NCI-H524 treated with DMSO at 0.1 percent for 48 hours (cell line): ENCODE data around the gene PEAR1.
"Not testable (repeated sequence)": the region's sequence is repeated elsewhere in the genome, so short reads cannot be mapped to it uniquely, and the experiment has no call there.

Experiments used
- DNase-seq: peaks from one replicate; lab custom pipeline; 2025; lab: John Stamatoyannopoulos, UW

PEAR1 gene

DNA sequence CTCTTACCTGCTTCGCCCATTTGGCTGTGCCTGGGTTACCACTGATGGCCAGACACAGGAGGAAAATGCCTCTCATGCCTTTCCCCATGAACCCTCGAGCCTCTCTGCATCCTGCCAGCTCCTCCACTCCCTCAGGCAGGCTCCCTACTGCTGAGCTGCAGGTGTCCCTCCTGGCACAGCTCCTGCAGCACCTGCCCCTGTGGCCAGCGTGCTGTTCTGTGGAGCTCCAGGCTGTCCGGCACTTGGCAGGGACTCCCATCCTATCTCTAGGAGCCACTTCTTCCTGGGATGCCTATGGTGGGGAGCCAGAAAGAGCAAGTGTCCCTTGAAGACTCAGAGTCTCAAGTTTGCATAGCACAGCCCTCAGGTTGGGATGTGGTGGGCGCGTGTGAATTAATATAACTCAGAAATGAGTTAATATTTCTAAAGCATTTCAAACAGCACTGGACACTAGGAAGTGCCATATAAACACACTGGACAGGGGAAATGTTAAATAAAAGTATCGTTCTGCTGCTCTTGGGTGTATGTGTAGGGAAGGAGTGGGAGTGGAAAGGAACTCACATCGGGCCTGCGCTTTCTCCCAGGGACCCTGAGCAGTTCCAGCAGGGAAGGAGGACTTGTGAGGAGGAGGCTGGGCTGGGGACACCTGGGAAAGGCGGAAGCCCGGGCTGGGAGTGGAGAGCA lies 29.6 kb downstream of the PEAR1 start:
- no peak for DNase-seq

DNA sequence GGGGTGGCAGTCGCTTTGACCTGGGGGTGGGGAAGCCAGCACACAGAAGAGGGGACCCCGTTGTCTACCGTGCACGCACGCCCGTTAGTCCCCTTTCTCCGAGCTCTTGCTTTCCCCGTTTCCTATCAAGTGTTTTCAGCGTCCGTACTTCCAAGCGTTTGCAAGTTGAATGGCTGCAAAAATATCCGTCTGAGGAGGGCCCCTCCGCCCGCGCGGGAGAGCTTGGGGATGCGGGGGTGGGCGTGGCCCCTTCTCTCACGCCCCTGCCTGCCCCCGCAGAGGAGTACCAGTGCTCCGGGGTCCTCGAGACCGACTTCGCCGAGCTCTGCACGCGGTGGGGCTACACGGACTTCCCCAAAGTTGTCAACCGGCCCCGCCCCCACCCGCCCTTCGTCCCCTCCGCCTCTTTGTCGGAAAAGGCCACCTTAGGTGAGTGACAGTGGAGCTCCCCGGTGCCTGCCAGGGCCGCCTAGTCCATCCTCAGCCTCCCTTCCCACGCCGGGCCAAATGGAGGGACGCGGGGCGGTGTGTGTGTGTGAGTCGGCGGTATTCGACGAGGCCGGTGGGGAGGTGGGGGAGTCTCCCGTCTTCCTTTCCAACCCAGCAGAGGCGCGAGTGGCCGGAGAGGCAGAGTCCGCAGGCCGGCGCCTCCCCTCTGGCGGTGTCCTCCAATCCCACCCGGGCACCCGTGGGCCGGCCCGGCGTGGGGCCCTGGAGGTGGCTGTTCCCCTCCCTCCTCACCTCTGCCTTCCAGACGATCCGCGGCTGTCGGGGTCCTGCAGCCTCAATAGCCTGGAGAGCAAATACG lies 30.4 kb downstream of the PEAR1 start:
- no peak for DNase-seq

DNA sequence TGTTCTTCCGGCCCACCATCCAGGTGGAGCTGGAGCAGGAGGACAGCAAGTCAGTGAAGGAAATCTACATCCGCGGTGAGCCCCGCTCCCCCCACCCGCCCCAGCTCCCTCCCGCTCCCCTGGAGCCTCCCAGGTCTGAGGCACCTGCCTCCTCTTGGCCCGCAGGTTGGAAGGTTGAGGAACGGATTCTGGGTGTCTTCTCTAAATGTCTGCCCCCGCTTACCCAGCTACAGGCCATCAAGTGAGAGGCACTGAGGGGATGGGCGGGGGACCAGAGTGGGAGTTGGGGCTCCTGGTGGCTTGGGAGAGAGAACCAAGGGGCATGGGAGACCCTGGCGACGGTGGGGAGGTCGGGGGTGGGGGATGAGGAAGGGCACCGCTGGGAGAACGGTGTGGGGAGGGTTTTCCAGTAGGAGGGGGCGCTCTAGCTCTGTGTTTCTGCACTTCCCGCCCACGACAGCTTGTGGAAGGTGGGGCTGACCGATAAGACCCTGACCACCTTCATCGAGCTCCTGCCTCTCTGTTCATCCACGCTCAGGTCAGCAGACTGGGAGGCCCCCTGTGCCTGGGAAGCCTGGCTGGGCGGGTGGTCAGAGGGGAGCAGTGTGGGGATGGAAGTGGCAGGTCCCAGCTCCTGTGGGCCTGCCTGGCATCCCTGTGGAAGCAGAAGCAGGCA lies 31.1 kb downstream of the PEAR1 start:
- no peak for DNase-seq

DNA sequence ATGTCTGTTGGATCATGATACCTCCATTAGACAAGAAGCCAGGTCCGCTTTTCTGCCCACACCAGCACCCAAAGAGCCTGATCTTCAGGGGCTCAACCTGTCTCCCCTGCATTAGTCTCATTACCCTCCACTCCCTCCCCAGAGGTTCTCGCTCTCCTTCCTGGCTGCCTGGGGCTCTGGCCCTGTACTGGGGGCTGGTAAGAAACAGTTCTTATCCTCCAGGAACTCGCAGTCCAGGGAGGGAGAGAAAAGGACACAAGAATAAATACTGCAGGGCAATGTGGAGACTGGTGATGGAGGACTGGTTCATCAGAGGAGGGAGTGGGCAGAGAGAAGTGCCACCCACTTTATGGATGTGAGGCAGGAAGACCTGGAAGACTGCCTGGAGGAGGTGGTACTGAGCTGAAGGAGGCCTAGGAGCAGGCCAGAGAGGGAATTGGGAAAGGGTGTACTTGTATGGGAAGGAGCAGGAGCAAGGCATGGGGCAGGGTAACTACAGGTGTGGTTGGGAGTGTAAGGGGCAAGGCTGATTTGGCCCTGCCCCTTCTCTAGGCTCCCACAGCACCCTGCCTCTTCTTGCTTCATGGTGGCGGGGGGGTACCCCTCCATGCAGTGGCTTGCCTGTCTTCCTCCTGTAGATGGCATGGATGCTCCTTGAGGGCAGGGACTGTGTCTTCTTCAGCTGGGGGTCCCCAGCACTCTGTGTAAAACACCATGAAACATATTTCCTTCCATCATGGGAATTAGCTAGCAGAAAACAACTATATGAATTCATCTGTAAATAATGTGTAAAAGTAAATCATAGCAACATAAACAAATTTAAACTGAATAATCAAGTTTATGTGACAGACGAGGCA lies 31.9 kb downstream of the PEAR1 start:
- DNase-seq, result no peak

DNA sequence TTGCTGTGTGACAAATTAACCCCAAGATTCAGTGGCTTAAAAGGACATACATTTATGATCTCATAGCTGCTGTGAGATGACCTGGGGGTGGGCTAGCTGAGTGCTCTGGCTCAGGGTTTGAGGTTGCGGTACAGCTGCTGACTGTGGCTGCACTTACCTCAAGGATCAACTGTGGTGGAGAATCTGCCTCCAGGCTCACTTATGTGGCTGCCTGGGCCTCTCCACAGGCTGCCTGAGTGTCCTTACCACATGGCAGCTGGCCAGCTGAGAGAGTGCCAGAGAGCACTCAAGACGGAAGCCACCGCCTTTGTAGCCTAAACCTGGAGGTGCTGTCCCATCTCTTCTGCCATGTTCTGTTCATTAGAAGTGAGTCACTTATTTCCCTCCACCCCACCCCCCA lies 32.7 kb downstream of the PEAR1 start:
- DNase-seq, result peak; percentile 34

DNA sequence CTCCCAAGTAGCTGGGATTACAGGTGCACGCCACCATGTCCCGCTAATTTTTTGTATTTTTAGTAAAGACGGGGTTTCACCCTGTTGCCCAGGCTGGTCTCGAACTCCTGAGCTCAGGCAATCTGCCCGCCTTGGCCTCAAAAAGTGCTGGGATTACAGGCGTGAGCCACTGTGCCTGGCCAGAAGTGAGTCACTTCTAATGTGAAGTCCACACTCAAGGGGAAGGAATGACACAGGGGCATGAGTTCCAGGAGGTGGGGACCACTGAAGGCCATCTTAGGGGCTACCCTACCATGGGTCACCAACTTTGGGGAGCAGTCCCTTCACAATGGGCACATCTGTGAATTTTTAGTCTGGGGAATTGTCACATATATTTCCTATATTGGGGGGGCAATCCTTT lies 33.2 kb downstream of the PEAR1 start:
- DNase-seq, result not testable (repeated sequence)

DNA sequence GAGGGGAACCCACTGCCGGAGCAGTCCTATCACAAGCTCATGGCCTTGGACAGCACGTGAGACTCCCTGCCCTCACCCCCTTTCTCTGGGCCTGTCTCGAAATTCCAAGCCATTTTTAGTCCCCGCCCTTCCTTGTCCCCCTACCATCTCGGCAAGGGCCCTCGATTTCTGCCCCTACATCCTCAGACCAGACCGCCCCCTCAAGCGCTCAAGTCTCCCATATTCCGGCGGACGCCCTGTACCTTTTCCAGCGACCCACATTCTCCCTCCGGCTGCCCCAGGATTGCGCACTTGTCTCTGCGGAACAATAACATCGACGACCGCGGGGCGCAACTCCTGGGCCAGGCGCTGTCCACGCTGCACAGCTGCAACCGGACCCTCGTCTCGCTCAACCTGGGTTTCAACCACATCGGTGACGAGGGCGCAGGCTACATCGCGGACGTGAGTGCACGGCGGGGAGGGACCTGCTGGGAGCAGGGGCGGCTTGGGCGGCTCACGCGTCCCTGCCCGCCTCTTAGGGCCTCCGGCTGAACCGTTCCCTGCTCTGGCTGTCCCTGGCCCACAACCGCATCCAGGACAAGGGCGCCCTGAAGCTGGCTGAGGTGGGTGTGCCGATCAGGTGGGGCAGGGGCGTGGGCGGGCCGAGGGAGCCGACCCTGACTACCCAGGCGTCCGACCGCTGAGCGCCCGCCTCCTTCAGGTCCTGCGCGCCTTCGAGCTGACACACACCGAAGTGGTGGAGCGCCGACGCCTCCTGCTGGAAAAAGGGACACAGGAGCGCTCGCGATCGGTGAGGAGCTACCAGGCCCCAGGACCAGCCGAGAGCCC lies 33.9 kb downstream of the PEAR1 start:
- no peak for DNase-seq

DNA sequence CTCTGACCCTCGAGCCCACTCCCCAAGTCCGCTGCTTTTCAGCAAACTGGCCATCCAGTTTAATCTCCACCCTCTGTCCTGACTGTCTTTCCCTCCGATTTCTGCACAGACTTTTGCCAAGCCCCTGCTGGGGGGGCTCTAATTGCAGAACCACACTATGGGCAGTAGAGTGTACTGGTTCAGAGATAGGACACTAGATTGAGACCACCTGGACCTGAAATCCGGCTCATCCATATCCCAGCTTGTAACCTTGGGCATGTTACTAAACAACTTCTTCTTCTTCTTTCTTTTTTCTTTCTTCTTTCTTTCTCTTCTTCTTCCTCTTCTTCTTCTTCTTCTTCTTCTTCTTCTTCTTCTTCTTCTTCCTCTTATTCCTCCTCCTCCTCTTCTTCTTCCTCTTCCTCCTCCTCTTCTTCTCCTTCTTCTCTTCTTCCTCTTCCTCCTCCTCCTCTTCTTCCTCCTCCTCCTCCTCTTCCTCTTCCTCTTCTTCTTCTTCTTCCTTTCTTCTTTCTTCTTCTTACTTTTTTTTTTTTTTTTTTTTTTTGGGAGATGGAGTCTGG lies 34.6 kb downstream of the PEAR1 start:
- no peak for DNase-seq

DNA sequence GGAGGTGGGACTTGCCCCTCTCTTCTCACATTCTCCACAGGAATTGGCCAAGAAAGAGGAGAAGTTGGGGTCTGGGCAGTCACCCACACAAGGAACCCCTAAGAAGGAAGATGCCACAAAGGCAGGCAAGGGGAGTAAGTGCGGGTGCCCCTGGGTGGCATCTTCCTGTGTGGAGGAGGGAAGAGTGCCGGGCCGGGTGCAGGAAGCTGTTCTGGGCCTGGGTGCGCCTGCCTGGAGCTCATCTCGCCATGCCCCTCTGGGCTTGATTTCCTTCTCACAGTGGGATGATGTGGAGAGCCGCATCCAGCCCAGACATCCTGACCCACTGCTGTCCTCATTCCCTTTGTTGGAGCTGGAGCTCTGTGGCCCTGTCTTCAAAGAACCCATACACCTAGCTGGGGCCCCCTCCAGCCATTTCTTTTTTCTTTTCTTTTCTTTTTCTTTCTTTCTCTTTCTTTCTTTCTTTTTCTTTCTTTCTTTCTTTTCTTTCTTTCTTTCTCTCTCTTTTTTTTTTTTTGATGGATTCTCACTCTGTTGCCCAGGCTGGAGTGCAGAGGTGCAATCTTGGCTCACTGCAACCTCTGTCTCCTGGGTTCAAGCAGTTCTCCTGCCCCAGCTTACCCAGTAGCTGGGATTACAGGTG lies 36.2 kb downstream of the PEAR1 start:
- DNase-seq, result no peak

DNA sequence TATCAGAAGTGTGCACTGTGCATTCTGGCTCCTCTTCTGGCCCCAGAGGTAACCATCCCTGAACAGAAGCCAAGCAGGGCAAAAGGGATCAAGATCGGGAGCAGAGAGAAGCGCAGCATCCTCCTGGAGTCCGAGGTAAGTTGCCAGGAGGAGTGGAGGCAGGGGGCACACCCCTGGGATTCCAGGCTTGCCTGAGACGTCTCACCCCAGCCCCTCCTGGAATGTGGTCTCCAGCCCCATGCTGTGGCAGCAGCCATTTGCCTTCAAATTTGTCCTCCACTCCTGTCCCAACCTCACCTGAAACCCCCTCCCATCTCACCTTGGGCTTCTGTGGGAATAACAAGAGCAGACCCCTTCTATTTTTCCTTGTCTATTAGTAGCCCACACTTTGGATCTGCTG lies 37.0 kb downstream of the PEAR1 start:
- DNase-seq, result no peak

DNA sequence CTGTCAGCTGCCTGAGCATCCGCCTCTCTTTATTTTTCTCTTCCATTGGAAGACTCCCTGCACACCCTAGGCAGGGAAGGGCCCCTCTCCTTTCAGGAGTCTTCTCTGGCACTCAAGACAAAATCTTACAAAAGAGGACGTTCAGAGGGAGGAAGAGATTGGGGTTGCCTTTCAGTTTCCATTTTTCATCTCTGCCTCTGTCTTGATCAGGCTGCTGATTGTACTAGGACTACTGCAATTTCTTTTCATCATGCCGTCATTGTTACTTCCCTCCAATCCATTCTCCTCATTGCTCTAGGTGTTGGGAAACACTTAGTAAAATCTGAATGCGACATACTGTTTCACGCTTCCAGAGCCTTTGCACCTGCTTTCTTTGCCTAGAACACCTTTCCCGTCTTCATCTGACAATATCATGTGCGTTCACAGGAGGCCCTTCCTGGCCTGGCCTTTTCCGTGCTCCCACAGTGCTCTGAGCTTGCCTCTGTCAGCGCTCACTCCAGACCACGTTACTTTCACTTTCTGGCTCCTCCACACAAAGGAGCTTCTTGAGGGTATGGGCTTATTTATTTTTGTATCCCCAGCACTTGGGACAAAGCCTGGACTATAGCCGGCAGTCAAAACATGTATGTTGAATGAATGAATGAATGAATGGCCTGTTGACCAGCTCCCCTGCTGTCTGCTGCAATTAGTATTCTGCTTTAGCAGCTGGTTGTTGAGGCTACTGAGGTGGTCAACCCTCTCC lies 37.9 kb downstream of the PEAR1 start:
- no peak for DNase-seq

DNA sequence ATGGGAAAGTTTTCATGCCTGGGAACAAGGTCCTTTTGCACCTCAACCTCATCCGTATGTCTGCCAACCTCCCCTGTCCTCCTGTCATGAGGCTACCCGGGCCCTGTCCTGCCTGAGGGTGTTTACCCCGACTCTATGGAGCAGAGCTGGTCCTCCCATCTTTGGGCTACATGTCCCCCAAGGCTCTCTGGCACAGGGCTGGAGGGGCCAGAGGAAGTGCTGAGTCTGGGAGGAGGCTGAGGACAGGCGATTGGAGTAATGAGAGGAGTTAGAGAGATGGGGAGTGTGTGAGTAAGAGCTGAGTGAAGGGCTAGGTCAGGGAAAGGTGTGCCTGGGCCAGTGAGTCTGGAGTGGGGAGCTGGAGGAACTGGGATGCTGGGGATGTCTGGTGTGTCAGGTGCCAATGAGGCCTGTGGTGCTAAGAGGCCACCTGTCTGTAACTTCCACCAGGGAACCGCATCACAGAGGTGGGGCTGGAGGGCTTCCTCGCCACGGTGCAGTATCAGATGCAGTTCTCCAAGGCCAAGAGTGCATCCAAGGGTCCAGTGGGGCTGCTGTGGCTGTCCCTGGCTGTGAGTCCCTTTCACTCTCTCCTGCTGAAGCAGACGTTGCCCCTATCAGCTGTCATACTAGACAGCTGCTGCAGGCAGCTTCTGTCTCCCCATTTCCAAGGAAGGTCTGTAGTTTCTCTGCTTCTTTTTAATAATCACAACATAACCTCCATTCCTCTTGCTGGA lies 38.6 kb downstream of the PEAR1 start:
- no peak for DNase-seq

DNA sequence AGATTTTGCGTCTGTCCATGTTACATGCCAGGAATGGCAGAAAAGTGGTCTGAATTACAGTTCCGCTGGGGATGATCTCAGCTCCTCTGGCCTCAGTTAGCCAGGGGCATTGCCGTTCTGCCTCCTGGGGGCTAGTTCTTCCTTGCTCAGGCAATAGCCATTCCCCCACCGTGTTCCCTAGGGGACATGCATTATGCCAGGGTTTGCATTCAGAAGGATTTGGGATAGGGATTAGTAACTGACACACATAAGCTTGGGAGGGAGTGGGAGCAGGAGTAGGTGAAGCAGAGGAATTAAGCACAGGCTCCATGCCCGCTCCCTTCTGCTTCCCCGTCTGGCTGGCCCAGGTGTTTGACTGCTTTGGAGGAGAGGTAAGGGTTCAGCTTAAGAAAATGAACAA lies 39.6 kb downstream of the PEAR1 start:
- peak; percentile 98 for DNase-seq

DNA sequence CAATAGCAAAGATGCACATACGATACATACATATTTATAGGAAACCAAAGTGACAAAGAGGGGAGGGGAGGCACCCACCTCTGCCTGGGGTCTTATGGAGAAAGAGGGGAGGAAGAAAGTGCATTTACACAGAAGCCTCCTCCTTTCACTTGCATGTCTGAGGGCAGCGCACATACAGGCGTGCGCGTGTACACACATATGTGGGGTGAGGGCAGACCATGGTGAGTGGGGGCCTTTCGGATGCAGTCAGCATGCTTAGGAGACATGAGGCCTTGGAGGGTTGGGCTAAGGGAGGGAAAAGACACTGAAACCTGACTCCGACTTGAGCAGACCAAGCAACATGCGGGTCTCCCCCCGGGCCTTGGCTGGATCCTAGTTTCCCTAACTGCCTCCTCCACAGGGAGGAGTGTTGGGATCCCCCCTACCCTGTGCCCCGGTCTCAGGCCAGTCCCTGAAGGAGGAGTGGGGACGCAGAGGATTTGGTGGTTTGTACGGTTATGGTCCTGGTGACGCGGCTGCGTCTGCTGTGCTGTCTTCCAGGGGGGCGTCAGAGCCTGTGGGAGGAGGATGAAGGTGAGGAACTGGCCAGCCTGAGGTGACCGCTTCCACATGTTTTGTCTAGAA lies 42.1 kb downstream of the PEAR1 start:
- no peak for DNase-seq

DNA sequence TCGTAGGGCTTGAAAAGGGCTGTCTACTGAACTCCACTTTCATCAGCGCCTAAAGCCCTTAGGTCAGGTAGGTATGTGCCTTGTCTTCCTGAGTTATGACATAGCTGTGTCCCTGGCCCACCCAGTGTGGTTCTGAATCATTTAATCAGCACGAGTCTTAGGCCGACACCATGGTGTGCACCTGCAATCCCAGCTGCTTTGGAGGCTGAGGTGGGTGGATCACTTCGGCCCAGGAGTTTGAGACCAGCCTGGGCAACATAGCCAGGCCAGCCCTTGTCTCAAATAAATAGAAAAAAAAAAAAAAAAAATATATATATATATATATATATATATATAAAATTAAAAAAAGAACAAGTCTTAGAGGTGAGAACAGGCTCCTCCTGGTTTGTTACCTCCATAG lies 42.7 kb downstream of the PEAR1 start:
- DNase-seq, result no peak

DNA sequence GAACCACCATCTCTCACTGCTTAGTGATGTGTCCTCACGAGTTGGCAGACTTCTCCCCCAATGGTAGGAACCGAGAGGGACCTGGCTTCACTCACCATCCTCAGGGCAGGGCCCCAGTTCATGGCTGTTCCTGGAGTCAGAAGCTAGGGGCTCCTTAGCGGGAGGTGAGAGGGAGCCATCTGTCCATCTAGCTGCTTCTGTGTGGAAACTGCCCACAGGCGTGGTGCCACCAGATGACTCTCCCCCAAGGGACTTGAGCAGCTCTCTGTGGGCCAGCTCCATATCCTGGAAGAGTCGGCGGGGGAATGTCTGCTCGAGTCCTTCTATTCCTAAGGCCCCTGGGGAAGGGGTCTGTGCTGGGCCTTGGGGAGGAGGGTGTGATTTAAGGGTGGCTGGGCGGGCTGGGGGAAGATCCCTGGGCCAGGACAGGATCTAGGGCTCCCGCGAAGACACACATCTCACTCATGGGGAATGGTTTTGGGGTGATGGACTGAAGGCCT lies 43.3 kb downstream of the PEAR1 start:
- DNase-seq, result peak; percentile 18

DNA sequence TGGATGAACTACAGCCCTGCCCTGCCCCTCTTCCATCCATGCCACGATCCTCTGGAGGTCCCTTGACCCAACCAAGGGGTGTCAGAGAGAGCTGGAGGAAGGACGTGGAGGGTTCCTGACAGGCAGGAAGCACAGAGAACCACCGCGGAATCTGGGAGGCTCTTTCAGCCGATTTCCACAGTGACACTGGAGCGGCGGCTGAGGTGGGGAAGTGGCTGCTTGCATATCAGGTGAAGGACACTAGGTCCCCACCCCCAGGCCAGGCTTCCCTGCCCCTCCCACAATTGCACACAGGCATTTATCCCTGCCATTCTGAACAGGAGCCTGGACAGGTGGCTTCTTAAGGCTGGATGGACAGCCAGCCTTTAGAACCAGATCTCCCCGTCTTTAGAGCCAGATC lies 44.4 kb downstream of the PEAR1 start:
- DNase-seq, result no peak

DNA sequence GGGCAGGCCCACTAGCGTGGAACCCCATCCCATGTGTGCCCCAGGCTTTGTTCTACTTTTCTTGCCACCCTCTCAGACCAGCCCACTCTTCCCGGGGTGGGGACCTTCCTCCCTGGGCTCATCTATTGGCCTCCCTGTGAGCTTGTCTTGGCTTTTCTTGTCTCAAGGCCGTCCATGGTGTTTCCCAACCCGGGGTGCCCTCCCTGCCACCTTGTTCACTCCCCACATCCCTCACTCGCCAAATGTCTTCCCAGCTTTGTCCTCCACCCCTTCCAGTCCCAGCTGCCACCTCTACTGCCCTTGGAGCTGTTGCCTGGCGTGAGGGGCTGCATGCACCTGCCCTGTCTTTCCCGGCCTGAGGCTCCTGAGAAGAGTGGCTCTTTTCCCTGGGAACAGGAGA lies 45.3 kb downstream of the PEAR1 start:
- DNase-seq, result no peak
